ENCODE data around the gene DCAF7. TPM values are rescaled to one million over a fixed set of nuclear protein-coding genes. Genes with fewer than 3 reads are reported as not detected.
A peak's percentile ranks its signal among the peaks of the same experiment; 100 is the strongest.

Gene DCAF7
- total RNA-seq, 4 donors from 2014 or later, result 24.8 to 29.7 (median 25.9) TPM

GRCh38 chr17:63641692-63642448 lies 91.6 kb downstream of the DCAF7 start:
- intact Hi-C loops (cut with DNase I), result no loop called here
- Histone ChIP-seq H3K9me3 (no peaks in the 10 kb centered on the region), H3K4me1 (peaks cover 0 to 8% (median 5%) of the 10 kb centered on the region in 3 donors), H3K36me3 (peaks cover 0 to 64% (median 5%) of the 10 kb centered on the region in 3 donors), H3K4me3 (no peak overlapping the region), H3K27me3 (no peaks in the 10 kb centered on the region), H3K27ac (peak overlapping the region in 1 of 4 donors; percentile 38)
- DNase-seq, result no peak
- TF ChIP-seq CTCF (IDR thresholded peaks at IDR 0.05), result no peak
- TF ChIP-seq POLR2A (IDR thresholded peaks at IDR 0.05), result no peak
- WGBS, 2 donors, result 82 to 83% methylated on average over 4 of the region's 4 CpGs

Small RNA genes lying within 50 kb of the gene (small RNA-seq; reads per million reads assigned to genes)
- 0 reads per million in 4 donors for gene RNU6-288P

Other genes starting within 250 kb of the DCAF7 start
- gene CYB561, start 104.2 kb upstream of the DCAF7 start, total RNA-seq, result 10 to 100 TPM; 32.4 to 95.6 (median 42.4) TPM
- gene ACE, start 73.4 kb upstream of the DCAF7 start, total RNA-seq, result 1 to 10 TPM; 3.1 to 5.8 (median 4.2) TPM
- gene KCNH6, start 27.1 kb upstream of the DCAF7 start, total RNA-seq, result not detected
- 10 to 100 TPM in 3 of 4 donors, 1 to 10 TPM in 1; 7.6 to 16.6 (median 12.7) TPM for gene TACO1, start 50.4 kb downstream of the DCAF7 start, total RNA-seq
- gene MAP3K3, start 71.9 kb downstream of the DCAF7 start, total RNA-seq, result 10 to 100 TPM; 14.0 to 38.9 (median 18.4) TPM
- gene LIMD2, start 149.6 kb downstream of the DCAF7 start, total RNA-seq, result 1 to 10 TPM; 1.6 to 8.5 (median 4.7) TPM
- 10 to 100 TPM in 3 of 4 donors, 1 to 10 TPM in 1; 9.2 to 25.4 (median 18.6) TPM for gene STRADA, start 191.3 kb downstream of the DCAF7 start, total RNA-seq
- 10 to 100 TPM; 55.9 to 66.4 (median 63.7) TPM for gene CCDC47, start 223.1 kb downstream of the DCAF7 start, total RNA-seq
- gene DDX42, start 223.7 kb downstream of the DCAF7 start, total RNA-seq, result 10 to 100 TPM; 27.1 to 88.5 (median 51.9) TPM